Mesenchymal stem cell (in vitro differentiated cells and primary cell): ENCODE data around the gene SLC39A9.

ENCODE experiments used
- DNase-seq: peaks from one replicate; pipeline ENCODE4 v3.0.0-alpha.2; 2013
- H2AFZ ChIP-seq: one replicate; pipeline ENCODE4 v1.6.1; 2013; ENCODE audit warnings: low read depth, mild to moderate bottlenecking, control low read depth, inconsistent platforms, low read length, moderate library complexity
- H2AK5ac ChIP-seq: 2 replicates; pipeline ENCODE4 v1.6.1; 2013; ENCODE audit warnings: low read length, moderate library complexity, mild to moderate bottlenecking, inconsistent platforms; ENCODE audit not compliant: severe bottlenecking
- H2BK120ac ChIP-seq: one replicate; pipeline ENCODE4 v1.6.1; 2013; ENCODE audit warnings: low read depth, mild to moderate bottlenecking, inconsistent platforms, low read length, moderate library complexity
- H2BK12ac ChIP-seq, 2 experiments: one replicate each; pipeline ENCODE4 v1.6.1; 2013; ENCODE audit warnings: inconsistent platforms in 2 of 2, low read length in 2 of 2, mild to moderate bottlenecking in 2 of 2, moderate library complexity in 2 of 2, control low read depth in 1 of 2
- H2BK15ac ChIP-seq: one replicate; pipeline ENCODE4 v1.6.1; 2013; ENCODE audit warnings: mild to moderate bottlenecking, low read depth, inconsistent platforms; ENCODE audit not compliant: poor library complexity, severe bottlenecking
- H2BK5ac ChIP-seq: 2 replicates; pipeline ENCODE4 v1.6.1; 2013; ENCODE audit warnings: low read depth, mild to moderate bottlenecking, low read length, control low read depth, inconsistent platforms; ENCODE audit not compliant: poor library complexity, severe bottlenecking
- H3K14ac ChIP-seq, 2 experiments: one replicate each; pipeline ENCODE4 v1.6.1; 2013; ENCODE audit warnings: inconsistent platforms in 2 of 2, low read length in 2 of 2, control low read depth in 1 of 2, mild to moderate bottlenecking in 1 of 2, moderate library complexity in 1 of 2
- H3K18ac ChIP-seq, 2 experiments: one replicate each; pipeline ENCODE4 v1.6.1; 2013; ENCODE audit warnings: inconsistent platforms in 2 of 2, low read length in 2 of 2, control low read depth in 1 of 2, low read depth in 1 of 2, mild to moderate bottlenecking in 1 of 2
- H3K23ac ChIP-seq, 2 experiments: one replicate each; pipeline ENCODE4 v1.6.1; 2013; ENCODE audit warnings: inconsistent platforms in 2 of 2, low read length in 2 of 2, mild to moderate bottlenecking in 2 of 2, moderate library complexity in 2 of 2, control low read depth in 1 of 2
- H3K27ac ChIP-seq: 2 replicates; pipeline ENCODE4 v1.5.1; 2013; ENCODE audit warnings: mild to moderate bottlenecking, moderate library complexity, low read length, control low read depth, inconsistent platforms; ENCODE audit not compliant: poor library complexity, severe bottlenecking
- H3K27me3 ChIP-seq, 2 experiments: 2 replicates each; pipeline versions ENCODE4 v1.6.1 to v1.7.0; 2013; ENCODE audit warnings: low read length in 2 of 2, mild to moderate bottlenecking in 2 of 2, moderate library complexity in 2 of 2, control low read depth in 1 of 2, inconsistent platforms in 1 of 2; ENCODE audit not compliant: control insufficient read depth in 1 of 2, insufficient read depth in 1 of 2
- H3K36me3 ChIP-seq, 2 experiments: 2 replicates each; pipeline versions ENCODE4 v1.6.1 to v1.7.0; 2013; ENCODE audit warnings: low read length in 2 of 2, control low read depth in 1 of 2, inconsistent platforms in 1 of 2, low read depth in 1 of 2, mild to moderate bottlenecking in 1 of 2; ENCODE audit not compliant: insufficient read depth in 2 of 2, control insufficient read depth in 1 of 2
- H3K4ac ChIP-seq, 2 experiments: one replicate each; pipeline ENCODE4 v1.6.1; 2013; ENCODE audit warnings: inconsistent platforms in 2 of 2, low read length in 2 of 2, mild to moderate bottlenecking in 2 of 2, moderate library complexity in 2 of 2, control low read depth in 1 of 2, low read depth in 1 of 2
- H3K4me1 ChIP-seq: 2 replicates; pipeline ENCODE4 v1.6.1; 2013; ENCODE audit warnings: low read depth, low read length, control low read depth; ENCODE audit not compliant: control insufficient read depth, insufficient read depth
- H3K4me2 ChIP-seq: 2 replicates; pipeline ENCODE4 v1.6.1; 2013; ENCODE audit warnings: low read length, mild to moderate bottlenecking, inconsistent platforms; ENCODE audit not compliant: poor library complexity, severe bottlenecking
- H3K4me3 ChIP-seq, 2 experiments: 2 replicates each; pipeline versions ENCODE4 v1.5.1 to v1.7.0; 2013; ENCODE audit warnings: low read length in 2 of 2, mild to moderate bottlenecking in 2 of 2, control low read depth in 1 of 2, low read depth in 1 of 2; ENCODE audit not compliant: insufficient read depth in 1 of 2
- H3K79me1 ChIP-seq: replicated peaks from 2 replicates; pipeline ENCODE4 v1.6.1; 2013; ENCODE audit warnings: mild to moderate bottlenecking, control low read depth, low read length, inconsistent platforms; ENCODE audit not compliant: poor library complexity, severe bottlenecking
- H3K9ac ChIP-seq: 2 replicates; pipeline ENCODE4 v1.7.0; 2013; ENCODE audit warnings: mild to moderate bottlenecking, low read length, moderate library complexity
- H3K9me3 ChIP-seq: 2 replicates; pipeline ENCODE4 v1.7.0; 2013; ENCODE audit warnings: mild to moderate bottlenecking, low read length; ENCODE audit not compliant: control insufficient read depth
- H4K8ac ChIP-seq: one replicate; pipeline ENCODE4 v1.6.1; 2013; ENCODE audit warnings: inconsistent platforms, mild to moderate bottlenecking, low read length, moderate library complexity
- H4K91ac ChIP-seq: one replicate; pipeline ENCODE4 v1.6.1; 2013; ENCODE audit warnings: mild to moderate bottlenecking, low read length, inconsistent platforms
- WGBS: methylation state at CpG from one replicate; pipeline ENCODE4 v1.1.7; 2013; ENCODE audit warnings: mixed read lengths; 5-methylcytosine and 5-hydroxymethylcytosine counted together

Gene SLC39A9

GRCh38 chr14:69351911-69352310 lies 46.6 kb upstream of the SLC39A9 start:
- no peak overlapping the region for H4K91ac ChIP-seq
- H3K79me1 ChIP-seq = no peaks in the 10 kb centered on the region
- H2BK15ac ChIP-seq = no peak overlapping the region
- H4K8ac ChIP-seq = no peak overlapping the region
- H2BK5ac ChIP-seq = no peak overlapping the region
- no peak overlapping the region for H3K4me3 ChIP-seq
- no peak overlapping the region for H3K9ac ChIP-seq
- no peak overlapping the region for H2AFZ ChIP-seq
- H2BK120ac ChIP-seq = no peak overlapping the region
- H3K14ac ChIP-seq = no peak overlapping the region
- peaks cover 0 to 24% of the 10 kb centered on the region in 2 experiments for H3K36me3 ChIP-seq
- H3K4me2 ChIP-seq = no peak overlapping the region
- no peak overlapping the region for H3K27ac ChIP-seq
- H2BK12ac ChIP-seq = no peak overlapping the region
- peaks cover 12% of the 10 kb centered on the region for H3K4me1 ChIP-seq
- no peak overlapping the region for H3K4ac ChIP-seq
- 87% methylated on average over 4 of the region's 5 CpGs for WGBS
- no peak overlapping the region for H2AK5ac ChIP-seq
- no peaks in the 10 kb centered on the region for H3K9me3 ChIP-seq
- no peak overlapping the region for H3K18ac ChIP-seq
- no peak for DNase-seq
- H3K27me3 ChIP-seq = peaks cover 0 to 48% of the 10 kb centered on the region in 2 experiments
- no peak overlapping the region for H3K23ac ChIP-seq

- peaks cover 0 to 15% of the 10 kb centered on the region in 2 experiments for H3K36me3 ChIP-seq
- no peak overlapping the region for H2AK5ac ChIP-seq
- H3K4me1 ChIP-seq = peaks cover 12% of the 10 kb centered on the region
- H3K18ac ChIP-seq = no peak overlapping the region
- H3K23ac ChIP-seq = no peak overlapping the region
- peaks cover 0 to 48% of the 10 kb centered on the region in 2 experiments for H3K27me3 ChIP-seq
- H3K4me3 ChIP-seq = no peak overlapping the region
- H3K79me1 ChIP-seq = no peaks in the 10 kb centered on the region
- no peak overlapping the region for H3K27ac ChIP-seq
- H2BK15ac ChIP-seq = no peak overlapping the region
- H3K9ac ChIP-seq = no peak overlapping the region
- H2BK120ac ChIP-seq = no peak overlapping the region
- H2BK5ac ChIP-seq = no peak overlapping the region
- no peak overlapping the region for H2AFZ ChIP-seq
- no peak overlapping the region for H3K14ac ChIP-seq
- H3K9me3 ChIP-seq = no peaks in the 10 kb centered on the region
- WGBS = 96% methylated on average over 2 of the region's 3 CpGs
- H4K91ac ChIP-seq = no peak overlapping the region
- no peak overlapping the region for H2BK12ac ChIP-seq
- H3K4ac ChIP-seq = no peak overlapping the region
- H4K8ac ChIP-seq = no peak overlapping the region
- no peak for DNase-seq
- no peak overlapping the region for H3K4me2 ChIP-seq
These were observed 45.3 kb upstream of the SLC39A9 start for GRCh38 chr14:69353168-69353567.

DNA sequence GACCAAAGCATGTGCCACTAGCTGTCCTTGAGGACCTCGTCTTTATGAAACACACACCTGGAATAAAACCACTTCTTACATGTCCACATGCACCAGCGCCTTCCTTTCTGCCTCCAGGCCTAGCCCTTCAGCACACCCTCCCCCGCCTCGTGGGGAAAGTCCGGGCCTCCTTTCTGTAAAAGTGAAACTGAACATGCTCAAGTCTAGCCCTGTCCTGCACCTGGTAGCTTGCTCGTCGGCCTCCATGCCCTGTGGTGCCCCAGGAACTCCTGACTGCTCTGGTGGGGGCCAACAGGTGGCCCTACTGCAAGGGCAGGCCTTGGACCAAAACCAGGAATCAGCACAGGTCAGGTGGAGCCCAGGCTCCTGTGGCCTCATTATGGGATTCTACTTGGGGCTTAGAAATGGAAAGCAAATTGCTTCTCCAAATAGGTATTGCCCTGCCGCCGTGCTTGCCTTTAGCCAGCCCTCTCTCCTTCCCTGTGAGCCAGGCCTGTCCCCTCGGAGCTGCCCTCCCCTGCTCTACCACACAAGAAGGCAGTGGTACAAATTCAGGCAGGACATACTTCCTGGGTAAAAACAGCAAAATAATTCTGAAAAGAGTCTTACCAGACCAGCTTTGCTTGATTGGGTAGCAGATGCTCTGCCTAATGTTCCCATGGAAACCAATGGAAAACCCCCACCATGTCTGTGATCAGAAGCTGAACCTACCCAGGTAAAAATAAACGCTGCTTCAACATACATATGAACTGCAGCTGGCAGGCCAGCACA lies 43.9 kb upstream of the SLC39A9 start:
- H2BK15ac ChIP-seq = no peak overlapping the region
- no peak overlapping the region for H3K23ac ChIP-seq
- DNase-seq = peak; percentile 41
- peak overlapping the region; percentile 71 for H4K91ac ChIP-seq
- WGBS = 86% methylated on average over 11 of the region's 11 CpGs
- no peak overlapping the region for H3K4ac ChIP-seq
- peaks cover 0 to 42% of the 10 kb centered on the region in 2 experiments for H3K27me3 ChIP-seq
- no peak overlapping the region for H3K4me3 ChIP-seq
- H2AK5ac ChIP-seq = no peak overlapping the region
- H3K79me1 ChIP-seq = no peaks in the 10 kb centered on the region
- H3K4me1 ChIP-seq = peaks cover 12% of the 10 kb centered on the region
- H3K27ac ChIP-seq = no peak overlapping the region
- no peak overlapping the region for H3K14ac ChIP-seq
- no peak overlapping the region for H3K4me2 ChIP-seq
- H2BK5ac ChIP-seq = no peak overlapping the region
- H2AFZ ChIP-seq = no peak overlapping the region
- no peak overlapping the region for H2BK12ac ChIP-seq
- H2BK120ac ChIP-seq = no peak overlapping the region
- no peaks in the 10 kb centered on the region for H3K9me3 ChIP-seq
- no peak overlapping the region for H3K18ac ChIP-seq
- peaks cover 0 to 6% of the 10 kb centered on the region in 2 experiments for H3K36me3 ChIP-seq
- no peak overlapping the region for H4K8ac ChIP-seq
- H3K9ac ChIP-seq = no peak overlapping the region

DNA sequence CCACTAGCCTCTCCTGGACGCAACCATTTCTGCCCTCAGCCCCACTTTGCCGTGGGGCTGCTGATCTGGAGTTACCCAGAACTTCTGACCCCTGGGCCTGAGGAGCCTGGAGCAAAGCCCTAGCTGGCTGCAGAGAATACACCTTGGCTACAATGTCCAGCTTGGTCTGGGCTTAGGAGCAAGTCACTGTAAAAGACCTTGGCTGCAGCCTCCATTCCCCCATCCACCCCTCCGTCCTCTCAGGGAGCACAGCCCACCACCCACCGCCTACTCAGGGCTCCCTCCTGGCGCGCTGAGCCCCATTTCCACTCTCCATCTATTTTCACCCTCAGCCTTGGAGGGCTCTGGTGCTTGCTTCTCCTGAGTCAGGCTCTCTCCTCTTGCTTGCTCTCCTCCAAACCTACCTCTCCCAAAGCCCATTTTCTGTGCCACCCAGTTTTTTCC lies 43.3 kb upstream of the SLC39A9 start:
- Histone ChIP-seq H3K4me1 (peaks cover 12% of the 10 kb centered on the region), H2BK120ac (no peak overlapping the region), H3K23ac (no peak overlapping the region), H3K14ac (no peak overlapping the region), H3K4me3 (peak overlapping the region in 1 of 2 experiments; percentile 35), H3K36me3 (peaks cover 0 to 5% of the 10 kb centered on the region in 2 experiments), H4K8ac (no peak overlapping the region), H3K79me1 (no peaks in the 10 kb centered on the region), H2AK5ac (no peak overlapping the region), H2AFZ (no peak overlapping the region), H2BK15ac (no peak overlapping the region), H2BK12ac (no peak overlapping the region), H3K4ac (no peak overlapping the region), H3K9ac (peak overlapping the region; percentile 76), H3K27ac (no peak overlapping the region), H2BK5ac (no peak overlapping the region), H3K9me3 (no peaks in the 10 kb centered on the region), H3K4me2 (no peak overlapping the region), H3K27me3 (peaks cover 0 to 37% of the 10 kb centered on the region in 2 experiments), H3K18ac (no peak overlapping the region), H4K91ac (no peak overlapping the region)
- DNase-seq = no peak
- 95% methylated on average over 6 of the region's 6 CpGs for WGBS
